HepG2 (cell line): ENCODE data around the gene LRSAM1. TPM values are rescaled to one million over a fixed set of nuclear protein-coding genes. Genes with fewer than 3 reads are reported as not detected.

Experiments used
- ATAC-seq: fragments of 200-7000 bp; cut with Tn5 transposase; 3 replicates; pipeline ENCODE4 v1.9.1; 2020; ENCODE audit warnings: mild to moderate bottlenecking, moderate library complexity
- BruUV-seq: library from RNA; stranded (reverse); fragments of 400-500 nt; replicated peaks from 2 replicates; lab custom pipeline; 2021; lab: Mats Ljungman, UMichigan
- CTCF ChIA-PET: fragments of 300-600 bp; formaldehyde crosslinking; extraction: SDS; loops from one replicate; lab custom pipeline; 2021; ENCODE audit warnings: low total read pairs, inconsistent platforms, low intra/inter-chr PET ratio; lab: Yijun Ruan, JAX
- POLR2A ChIA-PET: fragments of 350-600 bp; sonication (Branson Sonifier 250); formaldehyde crosslinking; loops from one replicate; lab custom pipeline; 2020; ENCODE audit warnings: antibody characterized with exemption, inconsistent platforms; lab: Yijun Ruan, JAX
- DNase-seq: peaks from one replicate; pipeline ENCODE4 v3.0.0-alpha.2; 2015; ENCODE audit warnings: low spot score
- FAIRE-seq: peaks from 3 replicates; lab custom pipeline; 2011; peaks lifted over from hg19 to GRCh38; lab: Jason Lieb, UNC
- H2AFZ ChIP-seq: one replicate; pipeline ENCODE4 v1.6.1; 2011; ENCODE audit warnings: low read length, inconsistent platforms
- H3K27ac ChIP-seq: fragments of 300-600 bp; 3 replicates; pipeline ENCODE4 v1.8.0; 2011; ENCODE audit warnings: mixed run types, mild to moderate bottlenecking, mixed read lengths, low read length, inconsistent platforms; ENCODE audit not compliant: insufficient read depth; ENCODE audit errors: extremely low read length
- H3K27me3 ChIP-seq, 2 experiments: fragments of 200-600 bp in 1 of 2; 2 replicates in 1 of 2; 3 replicates in 1 of 2; pipeline versions ENCODE4 v1.6.0 to v1.8.0; 2011; ENCODE audit warnings: low read length in 2 of 2, mild to moderate bottlenecking in 2 of 2, moderate library complexity in 2 of 2, inconsistent platforms in 1 of 2; ENCODE audit not compliant: insufficient read depth in 2 of 2, control insufficient read depth in 1 of 2
- H3K36me3 ChIP-seq, 2 experiments: fragments of 200-600 bp in 1 of 2; replicated peaks in 1 of 2; 2 replicates in 1 of 2; 3 replicates in 1 of 2; pipeline versions ENCODE4 v1.5.1 to v1.8.0; 2011; ENCODE audit warnings: low read length in 2 of 2, inconsistent platforms in 1 of 2; ENCODE audit not compliant: insufficient read depth in 2 of 2, control insufficient read depth in 1 of 2
- H3K4me1 ChIP-seq: 2 replicates; pipeline ENCODE4 v1.5.1; 2012; ENCODE audit warnings: low read length, inconsistent platforms; ENCODE audit not compliant: insufficient read depth
- H3K4me2 ChIP-seq: 2 replicates; pipeline ENCODE4 v1.6.0; 2011; ENCODE audit warnings: low read depth, low read length, inconsistent platforms
- H3K4me3 ChIP-seq, 3 experiments: fragments of 200-600 bp in 1 of 3; sonication (generic), shearing (Covaris generic) in 1 of 3; replicated peaks in 1 of 3; 2 replicates each; pipeline ENCODE4 v1.5.1; 2011 to 2016; ENCODE audit warnings: low read length in 3 of 3, inconsistent platforms in 2 of 3, low read depth in 2 of 3, mild to moderate bottlenecking in 2 of 3, control low read depth in 1 of 3, mixed read lengths in 1 of 3; ENCODE audit not compliant: insufficient read depth in 1 of 3
- H3K79me2 ChIP-seq: one replicate; pipeline ENCODE4 v1.6.1; 2011; ENCODE audit warnings: low read length, inconsistent platforms; ENCODE audit not compliant: insufficient read depth
- H3K9ac ChIP-seq: 2 replicates; pipeline ENCODE4 v1.6.0; 2011; ENCODE audit warnings: mild to moderate bottlenecking, low read depth, low read length, inconsistent platforms; ENCODE audit not compliant: insufficient read depth
- H3K9me3 ChIP-seq: 2 replicates; pipeline ENCODE4 v1.5.1; 2012; ENCODE audit warnings: mild to moderate bottlenecking, low read length
- H4K20me1 ChIP-seq: 2 replicates; pipeline ENCODE4 v1.6.0; 2011; ENCODE audit warnings: inconsistent platforms, mild to moderate bottlenecking, low read length, moderate library complexity; ENCODE audit not compliant: insufficient read depth
- ATM ChIP-seq: fragments of 450-650 bp; IDR thresholded peaks from 2 replicates; pipeline ENCODE4 v1.7.1; 2017; ENCODE audit warnings: mild to moderate bottlenecking, borderline replicate concordance
- GABPB1 ChIP-seq: IDR thresholded peaks from 2 replicates; pipeline ENCODE4 v1.6.1; 2016; ENCODE audit warnings: mild to moderate bottlenecking, missing genetic modification reagents, moderate library complexity, missing compliant biosample characterization
- HNRNPL ChIP-seq: fragments of 200-400 bp; formaldehyde crosslinking; IDR thresholded peaks from 2 replicates; pipeline ENCODE4 v1.6.1; 2017; ENCODE audit warnings: mild to moderate bottlenecking, low read depth, low read length
- ISL2 ChIP-seq: sonication (generic); formaldehyde crosslinking; IDR thresholded peaks from 2 replicates; pipeline ENCODE4 v1.5.0; 2020; ENCODE audit warnings: missing genetic modification reagents
- MYC ChIP-seq: sonication (generic); formaldehyde crosslinking; IDR thresholded peaks from 2 replicates; pipeline ENCODE4 v1.9.0; 2021; ENCODE audit warnings: missing genetic modification reagents, borderline replicate concordance
- NFATC3 ChIP-seq: sonication (generic); formaldehyde crosslinking; IDR thresholded peaks from 2 replicates; pipeline ENCODE4 v1.5.1; 2020; ENCODE audit warnings: mild to moderate bottlenecking, missing genetic modification reagents
- NR3C1 ChIP-seq: sonication (generic); formaldehyde crosslinking; IDR thresholded peaks from 2 replicates; pipeline ENCODE4 v1.4.0; 2020; ENCODE audit warnings: missing genetic modification reagents
- POLR2A ChIP-seq, 2 experiments: IDR thresholded peaks; 2 replicates each; pipeline ENCODE4 v1.6.1; 2011; ENCODE audit warnings: low read depth in 2 of 2, low read length in 2 of 2, mild to moderate bottlenecking in 1 of 2, moderate library complexity in 1 of 2; ENCODE audit not compliant: insufficient read depth in 1 of 2
- RFX3 ChIP-seq: IDR thresholded peaks from 2 replicates; pipeline ENCODE4 v1.6.1; 2016; ENCODE audit warnings: missing biosample characterization, missing genetic modification reagents
- SMAD3 ChIP-seq: sonication (generic); formaldehyde crosslinking; IDR thresholded peaks from 2 replicates; pipeline ENCODE4 v1.4.0; 2020; ENCODE audit warnings: missing genetic modification reagents
- ZBTB7A ChIP-seq: sonication (generic); formaldehyde crosslinking; IDR thresholded peaks from 2 replicates; pipeline ENCODE4 v1.8.0; 2022; ENCODE audit warnings: mild to moderate bottlenecking, missing genetic modification reagents
- ZNF335 ChIP-seq: sonication (generic); formaldehyde crosslinking; IDR thresholded peaks from 2 replicates; pipeline ENCODE4 v1.4.0; 2020; ENCODE audit warnings: missing genetic modification reagents
- ZNF337 ChIP-seq: sonication (generic); formaldehyde crosslinking; IDR thresholded peaks from 2 replicates; pipeline ENCODE4 v1.5.1; 2020; ENCODE audit warnings: missing genetic modification reagents, low read depth, mild to moderate bottlenecking, borderline replicate concordance
- ZNF451 ChIP-seq: sonication (generic); formaldehyde crosslinking; IDR thresholded peaks from 2 replicates; pipeline ENCODE4 v1.5.0; 2020; ENCODE audit warnings: mild to moderate bottlenecking, missing genetic modification reagents
- ZNF563 ChIP-seq: sonication (generic); formaldehyde crosslinking; IDR thresholded peaks from 2 replicates; pipeline ENCODE4 v1.8.0; 2022; ENCODE audit warnings: mild to moderate bottlenecking, moderate library complexity, missing genetic modification reagents
- ZNF672 ChIP-seq: sonication (generic); formaldehyde crosslinking; IDR thresholded peaks from 2 replicates; pipeline ENCODE4 v1.8.1; 2022; ENCODE audit warnings: missing genetic modification reagents
- ZNF83 ChIP-seq: sonication (generic); formaldehyde crosslinking; IDR thresholded peaks from 2 replicates; pipeline ENCODE4 v1.4.0; 2020; ENCODE audit warnings: missing genetic modification reagents, mild to moderate bottlenecking, borderline replicate concordance
- WGBS: methylation state at CpG from one replicate; pipeline ENCODE4 v1.1.6; 2017; ENCODE audit warnings: low lambda C conversion rate; 5-methylcytosine and 5-hydroxymethylcytosine counted together
- in situ Hi-C: cut with HindIII; loops from 2 replicates; pipeline ENCODE4 v1.10.0; 2017; ENCODE audit warnings: low pct_unique_long_range_greater_than_20kb; ENCODE audit not compliant: extremely low pct_ligation_motif_present
- intact Hi-C: fragments of 100-400 bp; cut with micrococcal nuclease; formaldehyde crosslinking; loops from one replicate; pipeline ENCODE4 v1.10.0; 2022; ENCODE audit not compliant: unreplicated experiment
- polyA plus RNA-seq, 8 experiments: library from polyadenylated mRNA; depleted of rRNA in 3 of 8; stranded (reverse) in 7 of 8; unstranded in 1 of 8; fragments of >200 nt; fragmentation: Illumina TruSeq in 4 of 8; extraction: Trizol in 4 of 8; gene quantifications; 2 replicates each; pipeline versions ENCODE4 v1.2.1 to v1.2.3, GENCODE V29; 2011 to 2016; ENCODE audit warnings: low read depth in 4 of 8, missing spikeins in 1 of 8, mixed read lengths in 1 of 8; ENCODE audit not compliant: insufficient read depth in 1 of 8
- total RNA-seq, 5 experiments: library from RNA; depleted of rRNA; stranded (reverse); fragments of >200 nt; fragmentation: Illumina TruSeq; extraction: Trizol; gene quantifications; 2 replicates each; pipeline ENCODE4 v1.2.3, GENCODE V29; 2016; ENCODE audit warnings: low read depth in 1 of 5
- TF ChIP-seq, protein P1 (sequence below): sonication (generic); formaldehyde crosslinking; IDR thresholded peaks from 2 replicates; pipeline ENCODE4 v1.4.0; 2020; ENCODE audit warnings: missing genetic modification reagents
- TF ChIP-seq, protein P2 (sequence below), 2 experiments: sonication (generic) in 1 of 2; formaldehyde crosslinking in 1 of 2; IDR thresholded peaks; 2 replicates each; pipeline versions ENCODE4 v1.4.0 to v1.6.1; 2018 to 2020; ENCODE audit warnings: missing genetic modification reagents in 2 of 2, borderline replicate concordance in 1 of 2, low read depth in 1 of 2, mild to moderate bottlenecking in 1 of 2, missing biosample characterization in 1 of 2

The LRSAM1 gene
- total and polyA plus RNA-seq, 2 of the 13 experiments (the other 11 are each of a cell fraction or from before 2014, with no cell fraction given): 8.7 to 10.2 TPM

DNA sequence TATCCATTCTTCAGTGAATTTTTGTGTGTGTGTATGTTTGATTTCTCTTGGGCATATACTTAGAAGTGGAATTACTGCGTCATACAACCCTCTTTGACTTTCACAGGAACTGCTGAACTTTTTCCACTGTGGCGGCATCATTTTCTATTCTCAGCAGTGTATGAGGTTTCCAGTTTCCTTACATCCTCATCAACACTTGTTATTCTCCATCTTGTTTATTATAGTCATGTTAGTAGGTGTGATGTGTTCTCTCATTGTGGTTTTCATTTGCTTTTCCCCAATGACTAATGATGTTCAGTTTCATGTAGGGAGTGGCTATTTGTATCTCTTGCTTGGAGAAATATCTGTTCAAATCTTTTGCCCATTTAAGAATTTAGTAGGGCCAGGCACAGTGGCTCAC is 24.6 kb upstream of the LRSAM1 start:
- ATAC-seq (no peak), FAIRE-seq (no peak), DNase-seq (no peak)
- ChIA-PET CTCF (no interaction called here), POLR2A (no interaction called here)
- Histone ChIP-seq H4K20me1 (no peaks in the 10 kb centered on the region), H3K9ac (no peak overlapping the region), H3K4me1 (peaks cover 31% of the 10 kb centered on the region), H3K9me3 (no peaks in the 10 kb centered on the region), H3K27me3 (no peaks in the 10 kb centered on the region; a peak in 1 of 5 replicates), H3K27ac (no peak overlapping the region), H3K79me2 (peaks cover 52% of the 10 kb centered on the region), H3K4me2 (no peak overlapping the region), H3K4me3 (no peak overlapping the region), H2AFZ (no peak overlapping the region), H3K36me3 (peaks cover 8 to 18% of the 10 kb centered on the region in 2 experiments; a peak in 4 of 5 replicates)
- intact Hi-C loops: no loop called here
- WGBS: 97% methylated on average over 2 of the region's 2 CpGs
- no TSS peak for BruUV-seq
- TF ChIP-seq ZNF672 (CRISPR knock-in tag) (no peak), GABPB1 (CRISPR knock-in tag) (no peak), SMAD3 (CRISPR knock-in tag) (no peak), ZNF337 (no peak), ZNF335 (CRISPR knock-in tag) (no peak), NR3C1 (CRISPR knock-in tag) (no peak), RFX3 (CRISPR knock-in tag) (no peak), HNRNPL (no peak), ZNF563 (CRISPR knock-in tag) (no peak), NFATC3 (CRISPR knock-in tag) (no peak)
- in situ Hi-C loops: no loop called here

DNA sequence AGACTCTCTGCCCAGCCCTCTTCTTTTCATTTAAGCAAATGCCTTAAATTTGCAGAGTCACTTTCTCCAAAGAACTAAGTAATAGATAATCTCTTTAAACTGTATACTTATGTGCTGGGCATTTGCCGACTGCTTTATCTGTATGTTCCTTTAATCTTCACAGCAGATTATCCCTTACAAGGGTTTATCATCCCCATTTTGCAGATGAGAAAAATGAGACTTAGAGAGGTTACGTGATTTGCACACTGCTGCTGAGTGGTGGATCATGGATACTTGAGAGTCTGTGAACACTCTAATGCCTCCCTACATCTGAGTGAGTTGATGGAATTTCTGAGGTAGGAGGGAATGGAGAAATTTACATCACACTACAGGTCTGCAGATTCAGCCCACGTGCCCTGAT is 23.0 kb upstream of the LRSAM1 start:
- Histone ChIP-seq H3K36me3 (peaks cover 12 to 23% of the 10 kb centered on the region in 2 experiments; a peak in 4 of 5 replicates), H3K27me3 (no peaks in the 10 kb centered on the region; a peak in 1 of 5 replicates), H3K9ac (no peak overlapping the region), H4K20me1 (no peaks in the 10 kb centered on the region), H3K27ac (no peak overlapping the region), H3K4me1 (peaks cover 17% of the 10 kb centered on the region; the same call in 1 of the 2 replicates), H3K4me3 (no peak overlapping the region), H3K4me2 (no peak overlapping the region), H2AFZ (no peak overlapping the region)
- FAIRE-seq: no peak
- no peak for ATAC-seq
- CTCF ChIA-PET: no interaction called here
- in situ Hi-C loops (no loop called here), intact Hi-C loops (no loop called here)
- no TSS peak for BruUV-seq
- 100% methylated on average over 3 of the region's 3 CpGs for WGBS
- POLR2A ChIA-PET: no interaction called here
- DNase-seq: no peak
- TF ChIP-seq, protein P1, sequence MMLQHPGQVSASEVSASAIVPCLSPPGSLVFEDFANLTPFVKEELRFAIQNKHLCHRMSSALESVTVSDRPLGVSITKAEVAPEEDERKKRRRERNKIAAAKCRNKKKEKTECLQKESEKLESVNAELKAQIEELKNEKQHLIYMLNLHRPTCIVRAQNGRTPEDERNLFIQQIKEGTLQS: no peak
- TF ChIP-seq MYC (no peak), SMAD3 (CRISPR knock-in tag) (no peak), ATM (no peak), POLR2A (IDR thresholded peaks at IDR 0.05; ENCODE audit: insufficient read depth in 1 of 2, low read depth in 2 of 2, low read length in 2 of 2) (no peak), ZBTB7A (CRISPR knock-in tag) (no peak), ISL2 (CRISPR knock-in tag) (no peak), ZNF451 (CRISPR knock-in tag) (no peak), ZNF83 (CRISPR knock-in tag) (no peak)
- TF ChIP-seq, protein P2, sequence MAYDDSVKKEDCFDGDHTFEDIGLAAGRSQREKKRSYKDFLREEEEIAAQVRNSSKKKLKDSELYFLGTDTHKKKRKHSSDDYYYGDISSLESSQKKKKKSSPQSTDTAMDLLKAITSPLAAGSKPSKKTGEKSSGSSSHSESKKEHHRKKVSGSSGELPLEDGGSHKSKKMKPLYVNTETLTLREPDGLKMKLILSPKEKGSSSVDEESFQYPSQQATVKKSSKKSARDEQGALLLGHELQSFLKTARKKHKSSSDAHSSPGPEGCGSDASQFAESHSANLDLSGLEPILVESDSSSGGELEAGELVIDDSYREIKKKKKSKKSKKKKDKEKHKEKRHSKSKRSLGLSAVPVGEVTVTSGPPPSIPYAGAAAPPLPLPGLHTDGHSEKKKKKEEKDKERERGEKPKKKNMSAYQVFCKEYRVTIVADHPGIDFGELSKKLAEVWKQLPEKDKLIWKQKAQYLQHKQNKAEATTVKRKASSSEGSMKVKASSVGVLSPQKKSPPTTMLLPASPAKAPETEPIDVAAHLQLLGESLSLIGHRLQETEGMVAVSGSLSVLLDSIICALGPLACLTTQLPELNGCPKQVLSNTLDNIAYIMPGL (CRISPR knock-in tag; IDR thresholded peaks at IDR 0.05; ENCODE audit: borderline replicate concordance in 1 of 2, low read depth in 1 of 2): no peak
- TF ChIP-seq, all 625 proteins: peak for 0
- no peaks in the 10 kb centered on the region for H3K9me3 ChIP-seq
- H3K79me2 ChIP-seq: peaks cover 38% of the 10 kb centered on the region
